ENCODE data around the gene PAK4. TPM values are rescaled to one million over a fixed set of nuclear protein-coding genes. Genes with fewer than 3 reads are reported as not detected.

PAK4 gene
- total RNA-seq, 5 donors from 2014 or later (not counting 1 experiment from before 2014, with no cell fraction given) = 8.6 to 16.8 (median 12.9) TPM

- Mint-ChIP-seq H3K27me3 (no peaks in the 10 kb centered on the region), H3K36me3 (peaks cover 8% of the 10 kb centered on the region), H3K9me3 (no peaks in the 10 kb centered on the region), H3K4me3 (no peak overlapping the region), H3K4me1 (no peaks in the 10 kb centered on the region), H3K27ac (no peak overlapping the region)
- WGBS (ENCODE audit: insufficient coverage) = 95% methylated on average over 16 of the region's 17 CpGs
- H3K4me3 ChIP-seq (ENCODE audit: control insufficient read depth in 1 of 2, extremely low read depth in 1 of 2, low read length in 1 of 2) = no peak overlapping the region
- ATAC-seq (replicated peaks in 1 of 4) (no peak), DNase-seq (no peak)
- H3K4me1 ChIP-seq (ENCODE audit: control insufficient read depth in 1 of 2, extremely low read depth in 1 of 2, insufficient read depth in 2 of 2, low read length in 2 of 2) = no peaks in the 10 kb centered on the region
- no peak overlapping the region for H3K27ac ChIP-seq (ENCODE audit: low read length)
- H3K36me3 ChIP-seq (ENCODE audit: control insufficient read depth in 2 of 2, extremely low read depth in 1 of 2, insufficient read depth in 1 of 2, low read length in 1 of 2) = peaks cover 7 to 30% of the 10 kb centered on the region in 2 donors
- no peaks in the 10 kb centered on the region for H3K9me3 ChIP-seq
- H3K27me3 ChIP-seq (replicated peaks in 1 of 2; ENCODE audit: control insufficient read depth in 2 of 2, extremely low read depth in 1 of 2, insufficient read depth in 2 of 2, low read length in 1 of 2) = no peaks in the 10 kb centered on the region
- CTCF ChIA-PET = interaction anchor here in 1 of 2 donors (0.6 kb wide), 1 partner anchor 61 kb away, joined by 6 read pairs; no protein-coding TSS in a partner anchor
- POLR2A ChIA-PET = no interaction called here
Measured at GRCh38 chr19:39170386-39171231, 45.0 kb downstream of the PAK4 start.

- no peak for DNase-seq
- H3K27me3 Mint-ChIP-seq = no peaks in the 10 kb centered on the region
- 85% methylated on average over 24 of the region's 27 CpGs for WGBS (ENCODE audit: insufficient coverage)
- H3K36me3 Mint-ChIP-seq = peaks cover 12% of the 10 kb centered on the region
- no peaks in the 10 kb centered on the region for H3K9me3 Mint-ChIP-seq
- H3K36me3 ChIP-seq (ENCODE audit: control insufficient read depth in 2 of 2, extremely low read depth in 1 of 2, insufficient read depth in 1 of 2, low read length in 1 of 2) = peaks cover 7 to 36% of the 10 kb centered on the region in 2 donors
- H3K27ac Mint-ChIP-seq = no peak overlapping the region
- POLR2A ChIA-PET = no interaction called here
- H3K4me1 Mint-ChIP-seq = no peaks in the 10 kb centered on the region
- CTCF ChIA-PET = no interaction called here
- H3K4me3 Mint-ChIP-seq = no peak overlapping the region
- no peak overlapping the region for H3K4me3 ChIP-seq (ENCODE audit: control insufficient read depth in 1 of 2, extremely low read depth in 1 of 2, low read length in 1 of 2)
- H3K27me3 ChIP-seq (replicated peaks in 1 of 2; ENCODE audit: control insufficient read depth in 2 of 2, extremely low read depth in 1 of 2, insufficient read depth in 2 of 2, low read length in 1 of 2) = no peaks in the 10 kb centered on the region
- H3K9me3 ChIP-seq = no peaks in the 10 kb centered on the region
- no peak overlapping the region for H3K27ac ChIP-seq (ENCODE audit: low read length)
- H3K4me1 ChIP-seq (ENCODE audit: control insufficient read depth in 1 of 2, extremely low read depth in 1 of 2, insufficient read depth in 2 of 2, low read length in 2 of 2) = no peaks in the 10 kb centered on the region
- no peak for ATAC-seq (replicated peaks in 1 of 4)
Measured at GRCh38 chr19:39171479-39172465, 46.2 kb downstream of the PAK4 start.

- POLR2A ChIA-PET = no interaction called here
- Histone ChIP-seq H3K27ac (ENCODE audit: low read length) (no peak overlapping the region), H3K36me3 (ENCODE audit: control insufficient read depth in 2 of 2, extremely low read depth in 1 of 2, insufficient read depth in 1 of 2, low read length in 1 of 2) (peaks cover 7 to 45% of the 10 kb centered on the region in 2 donors), H3K4me3 (ENCODE audit: control insufficient read depth in 1 of 2, extremely low read depth in 1 of 2, low read length in 1 of 2) (no peak overlapping the region), H3K27me3 (replicated peaks in 1 of 2; ENCODE audit: control insufficient read depth in 2 of 2, extremely low read depth in 1 of 2, insufficient read depth in 2 of 2, low read length in 1 of 2) (no peaks in the 10 kb centered on the region), H3K4me1 (ENCODE audit: control insufficient read depth in 1 of 2, extremely low read depth in 1 of 2, insufficient read depth in 2 of 2, low read length in 2 of 2) (no peaks in the 10 kb centered on the region), H3K9me3 (no peaks in the 10 kb centered on the region)
- H3K27me3 Mint-ChIP-seq = no peaks in the 10 kb centered on the region
- CTCF ChIA-PET = no interaction called here
- WGBS (ENCODE audit: insufficient coverage) = 95% methylated on average over 38 of the region's 45 CpGs
- no peaks in the 10 kb centered on the region for H3K4me1 Mint-ChIP-seq
- peaks cover 12% of the 10 kb centered on the region for H3K36me3 Mint-ChIP-seq
- H3K4me3 Mint-ChIP-seq = no peak overlapping the region
- H3K9me3 Mint-ChIP-seq = no peaks in the 10 kb centered on the region
- no peak for ATAC-seq (replicated peaks in 1 of 4)
- H3K27ac Mint-ChIP-seq = no peak overlapping the region
- no peak for DNase-seq
Measured at GRCh38 chr19:39172700-39173501, 47.3 kb downstream of the PAK4 start.

GRCh38 chr19:39173502-39173991, 48.0 kb downstream of the PAK4 start:
- Histone ChIP-seq H3K27me3 (replicated peaks in 1 of 2; ENCODE audit: control insufficient read depth in 2 of 2, extremely low read depth in 1 of 2, insufficient read depth in 2 of 2, low read length in 1 of 2) (no peaks in the 10 kb centered on the region), H3K36me3 (ENCODE audit: control insufficient read depth in 2 of 2, extremely low read depth in 1 of 2, insufficient read depth in 1 of 2, low read length in 1 of 2) (peaks cover 12 to 48% of the 10 kb centered on the region in 2 donors), H3K4me3 (ENCODE audit: control insufficient read depth in 1 of 2, extremely low read depth in 1 of 2, low read length in 1 of 2) (no peak overlapping the region), H3K4me1 (ENCODE audit: control insufficient read depth in 1 of 2, extremely low read depth in 1 of 2, insufficient read depth in 2 of 2, low read length in 2 of 2) (no peaks in the 10 kb centered on the region), H3K27ac (ENCODE audit: low read length) (no peak overlapping the region), H3K9me3 (no peaks in the 10 kb centered on the region)
- ChIA-PET POLR2A (no interaction called here), CTCF (no interaction called here)
- ATAC-seq (replicated peaks in 1 of 4) = no peak
- DNase-seq = no peak
- Mint-ChIP-seq H3K27me3 (no peaks in the 10 kb centered on the region), H3K36me3 (peaks cover 16% of the 10 kb centered on the region), H3K4me3 (no peak overlapping the region), H3K9me3 (no peaks in the 10 kb centered on the region), H3K27ac (no peak overlapping the region), H3K4me1 (no peaks in the 10 kb centered on the region)
- WGBS (ENCODE audit: insufficient coverage) = 95% methylated on average over 12 of the region's 25 CpGs

- no peaks in the 10 kb centered on the region for H3K27me3 ChIP-seq (replicated peaks in 1 of 2; ENCODE audit: control insufficient read depth in 2 of 2, extremely low read depth in 1 of 2, insufficient read depth in 2 of 2, low read length in 1 of 2)
- 89% methylated on average over 15 of the region's 16 CpGs for WGBS (ENCODE audit: insufficient coverage)
- ATAC-seq (replicated peaks in 1 of 4) = no peak
- no peak overlapping the region for H3K4me3 ChIP-seq (ENCODE audit: control insufficient read depth in 1 of 2, extremely low read depth in 1 of 2, low read length in 1 of 2)
- ChIA-PET POLR2A (no interaction called here), CTCF (interaction anchor here in 1 of 2 donors (0.8 kb wide), 1 partner anchor 28 kb away, joined by 3 read pairs; no protein-coding TSS in a partner anchor)
- no peak overlapping the region for H3K27ac ChIP-seq (ENCODE audit: low read length)
- peaks cover 10% of the 10 kb centered on the region for H3K36me3 Mint-ChIP-seq
- no peak for DNase-seq
- no peaks in the 10 kb centered on the region for H3K4me1 ChIP-seq (ENCODE audit: control insufficient read depth in 1 of 2, extremely low read depth in 1 of 2, insufficient read depth in 2 of 2, low read length in 2 of 2)
- H3K4me1 Mint-ChIP-seq = no peaks in the 10 kb centered on the region
- H3K9me3 Mint-ChIP-seq = no peaks in the 10 kb centered on the region
- peaks cover 11 to 46% of the 10 kb centered on the region in 2 donors for H3K36me3 ChIP-seq (ENCODE audit: control insufficient read depth in 2 of 2, extremely low read depth in 1 of 2, insufficient read depth in 1 of 2, low read length in 1 of 2)
- no peaks in the 10 kb centered on the region for H3K9me3 ChIP-seq
- H3K27me3 Mint-ChIP-seq = no peaks in the 10 kb centered on the region
- H3K4me3 Mint-ChIP-seq = no peak overlapping the region
- no peak overlapping the region for H3K27ac Mint-ChIP-seq
Measured at GRCh38 chr19:39174142-39174541, 48.6 kb downstream of the PAK4 start.
